Measurements from ENCODE around the gene PLCB1. TPM values are rescaled to one million over a fixed set of nuclear protein-coding genes. Genes with fewer than 3 reads are reported as not detected.

The PLCB1 gene
- total RNA-seq, 1 experiment from 2014 or later: 6.0 TPM

GRCh38 chr20:8523684-8524083 lies 391.6 kb downstream of the PLCB1 start:
- H3K4me3 Mint-ChIP-seq (ENCODE audit: low read depth, unreplicated experiment): no peak overlapping the region
- TF ChIP-seq CTCF (IDR thresholded peaks at IDR 0.05; ENCODE audit: unreplicated experiment): no peak
- no TSS peak for BruUV-seq (replicated peaks)
- H3K9me3 Mint-ChIP-seq (ENCODE audit: low read depth, unreplicated experiment): no peaks in the 10 kb centered on the region
- no peaks in the 10 kb centered on the region for H3K36me3 Mint-ChIP-seq (ENCODE audit: insufficient read depth, unreplicated experiment)
- peaks cover 11% of the 10 kb centered on the region for H3K4me1 Mint-ChIP-seq (ENCODE audit: low read depth, unreplicated experiment)
- intact Hi-C loops (cut with micrococcal nuclease; ENCODE audit: unreplicated experiment): no loop called here
- H3K27ac Mint-ChIP-seq (ENCODE audit: unreplicated experiment): no peak overlapping the region
- H3K27me3 Mint-ChIP-seq (ENCODE audit: unreplicated experiment): no peaks in the 10 kb centered on the region
- CTCF ChIA-PET: no interaction called here
- no peak for DNase-seq

DNA sequence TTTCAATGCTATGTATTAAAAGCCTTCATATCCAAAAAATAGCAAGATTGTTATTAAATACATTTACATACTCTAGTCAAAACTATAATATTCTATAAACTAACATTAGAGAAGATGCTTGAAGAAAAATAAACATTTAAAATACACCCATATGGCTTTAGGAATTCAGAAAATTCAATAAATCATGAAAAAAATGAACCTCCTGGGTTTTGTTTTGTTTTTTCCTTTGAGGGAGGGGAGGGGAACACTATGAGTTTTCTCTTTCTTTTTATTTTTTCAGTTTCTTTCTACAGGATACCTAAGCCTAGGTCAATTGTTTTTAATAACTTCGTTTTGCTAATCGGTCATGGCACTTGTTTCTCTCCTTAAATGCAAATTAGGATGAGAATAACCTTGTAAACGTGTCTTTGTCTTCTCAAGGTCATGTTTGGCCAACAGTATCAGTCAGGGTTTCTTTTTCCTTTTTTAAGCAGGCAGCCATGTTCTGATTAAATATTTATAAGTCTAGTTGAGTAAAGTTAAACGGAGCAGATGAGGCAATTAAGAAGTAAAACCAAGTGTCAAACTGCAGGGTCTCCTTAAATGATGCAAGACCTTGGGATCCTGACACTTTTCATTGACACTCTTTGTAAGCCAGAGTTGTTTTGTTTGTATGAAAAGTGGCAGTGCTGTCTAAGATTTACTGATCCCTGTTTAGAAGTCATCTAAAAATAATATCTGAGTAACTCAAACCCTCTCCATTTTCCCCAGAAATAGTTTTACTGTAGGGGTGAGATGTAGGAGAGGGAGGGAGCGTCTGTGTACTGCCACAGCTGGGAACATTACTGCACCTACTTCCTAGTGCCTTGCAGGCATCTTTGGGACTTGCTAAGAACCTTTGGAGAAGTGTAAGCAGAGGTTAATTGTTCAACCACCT lies 392.3 kb downstream of the PLCB1 start:
- Mint-ChIP-seq H3K9me3 (ENCODE audit: low read depth, unreplicated experiment) (no peaks in the 10 kb centered on the region), H3K4me3 (ENCODE audit: low read depth, unreplicated experiment) (no peak overlapping the region), H3K4me1 (ENCODE audit: low read depth, unreplicated experiment) (peaks cover 4% of the 10 kb centered on the region), H3K36me3 (ENCODE audit: insufficient read depth, unreplicated experiment) (no peaks in the 10 kb centered on the region), H3K27me3 (ENCODE audit: unreplicated experiment) (no peaks in the 10 kb centered on the region), H3K27ac (ENCODE audit: unreplicated experiment) (no peak overlapping the region)
- TF ChIP-seq CTCF (IDR thresholded peaks at IDR 0.05; ENCODE audit: unreplicated experiment): no peak
- CTCF ChIA-PET: no interaction called here
- no TSS peak for BruUV-seq (replicated peaks)
- no peak for DNase-seq
- intact Hi-C loops (cut with micrococcal nuclease; ENCODE audit: unreplicated experiment): no loop called here

DNA sequence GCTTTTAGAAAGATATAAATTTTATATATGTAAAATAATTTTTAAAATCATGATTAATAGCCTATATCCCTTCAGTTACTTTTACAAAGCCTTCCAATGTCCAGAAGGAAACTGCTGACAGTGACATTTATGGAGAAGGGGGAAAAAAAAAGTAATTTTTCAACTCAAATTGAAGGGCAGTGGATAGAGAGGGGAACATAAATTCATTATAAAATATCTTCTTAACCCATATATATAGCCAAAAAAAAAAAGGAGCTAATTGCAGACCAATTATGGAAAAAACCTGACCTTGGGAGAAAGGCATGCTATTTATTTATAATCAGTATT lies 392.9 kb downstream of the PLCB1 start:
- no peak overlapping the region for H3K4me3 Mint-ChIP-seq (ENCODE audit: low read depth, unreplicated experiment)
- no peaks in the 10 kb centered on the region for H3K9me3 Mint-ChIP-seq (ENCODE audit: low read depth, unreplicated experiment)
- DNase-seq: no peak
- H3K27me3 Mint-ChIP-seq (ENCODE audit: unreplicated experiment): no peaks in the 10 kb centered on the region
- intact Hi-C loops (cut with micrococcal nuclease; ENCODE audit: unreplicated experiment): no loop called here
- H3K27ac Mint-ChIP-seq (ENCODE audit: unreplicated experiment): no peak overlapping the region
- no peaks in the 10 kb centered on the region for H3K4me1 Mint-ChIP-seq (ENCODE audit: low read depth, unreplicated experiment)
- CTCF ChIA-PET: no interaction called here
- no peaks in the 10 kb centered on the region for H3K36me3 Mint-ChIP-seq (ENCODE audit: insufficient read depth, unreplicated experiment)
- no TSS peak for BruUV-seq (replicated peaks)
- TF ChIP-seq CTCF (IDR thresholded peaks at IDR 0.05; ENCODE audit: unreplicated experiment): no peak

DNA sequence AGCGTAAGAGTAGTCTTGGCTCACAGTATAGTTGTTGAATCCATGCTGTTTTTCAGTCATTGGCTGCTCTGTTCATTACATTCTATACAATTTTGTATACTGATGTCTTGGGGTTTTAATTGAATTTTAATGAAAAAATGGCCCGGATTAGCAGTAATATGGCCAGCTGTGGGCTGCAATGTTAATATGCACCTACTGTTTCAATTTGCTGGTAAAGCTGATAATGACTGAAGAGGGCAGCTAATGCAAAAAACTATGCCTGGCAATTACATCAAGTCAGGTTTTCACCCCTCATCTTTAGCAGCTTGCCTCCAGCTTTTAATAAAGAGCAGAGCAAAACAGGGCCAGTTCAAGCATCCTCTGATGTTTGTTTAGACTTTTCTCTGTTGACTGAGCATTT lies 394.5 kb downstream of the PLCB1 start:
- Mint-ChIP-seq H3K36me3 (ENCODE audit: insufficient read depth, unreplicated experiment) (no peaks in the 10 kb centered on the region), H3K27ac (ENCODE audit: unreplicated experiment) (no peak overlapping the region), H3K9me3 (ENCODE audit: low read depth, unreplicated experiment) (no peaks in the 10 kb centered on the region), H3K27me3 (ENCODE audit: unreplicated experiment) (no peaks in the 10 kb centered on the region), H3K4me1 (ENCODE audit: low read depth, unreplicated experiment) (no peaks in the 10 kb centered on the region), H3K4me3 (ENCODE audit: low read depth, unreplicated experiment) (no peak overlapping the region)
- CTCF ChIA-PET: no interaction called here
- no peak for TF ChIP-seq CTCF (IDR thresholded peaks at IDR 0.05; ENCODE audit: unreplicated experiment)
- BruUV-seq (replicated peaks): no TSS peak
- intact Hi-C loops (cut with micrococcal nuclease; ENCODE audit: unreplicated experiment): no loop called here
- DNase-seq: no peak

Data from Calu3 (cell line).